Stimulated activated naive CD4-positive, alpha-beta T cell (primary cell): ENCODE results near the gene SPTB.

Source experiments
- DNase-seq, 6 experiments: peaks; one replicate each; lab custom pipeline; 2025; lab: John Stamatoyannopoulos, UW

Gene SPTB

GRCh38 chr14:64885559-64885958 is 5.9 kb upstream of the SPTB start:
- no peak for DNase-seq

GRCh38 chr14:64880221-64881121 is 764 bp upstream of the SPTB start:
- peak; percentile 23 to 59 (median 50) for DNase-seq

- DNase-seq, result no peak
Measured at GRCh38 chr14:64878837-64879634, 671 bp downstream of the SPTB start.

- DNase-seq, result no peak
Measured at GRCh38 chr14:64877846-64878245, 1.9 kb downstream of the SPTB start.

GRCh38 chr14:64875350-64875749 is 4.4 kb downstream of the SPTB start:
- DNase-seq, result no peak

GRCh38 chr14:64873506-64874219 is 6.0 kb downstream of the SPTB start:
- DNase-seq, result no peak

GRCh38 chr14:64871344-64871743 is 8.4 kb downstream of the SPTB start:
- no peak for DNase-seq

GRCh38 chr14:64870160-64870559 is 9.5 kb downstream of the SPTB start:
- no peak for DNase-seq

- DNase-seq, result no peak
Measured at GRCh38 chr14:64868841-64869240, 10.9 kb downstream of the SPTB start.

- no peak for DNase-seq
Measured at GRCh38 chr14:64868379-64868778, 11.3 kb downstream of the SPTB start.

- DNase-seq, result no peak
Measured at GRCh38 chr14:64867182-64867581, 12.5 kb downstream of the SPTB start.

- no peak for DNase-seq
Measured at GRCh38 chr14:64865992-64866391, 13.7 kb downstream of the SPTB start.

- DNase-seq, result no peak
Measured at GRCh38 chr14:64865109-64865508, 14.6 kb downstream of the SPTB start.

GRCh38 chr14:64864258-64864657 is 15.4 kb downstream of the SPTB start:
- DNase-seq, result no peak

- no peak for DNase-seq
Measured at GRCh38 chr14:64861916-64862315, 17.8 kb downstream of the SPTB start.

GRCh38 chr14:64860039-64860438 is 19.7 kb downstream of the SPTB start:
- DNase-seq, result no peak

- DNase-seq, result no peak
Measured at GRCh38 chr14:64857979-64858744, 21.5 kb downstream of the SPTB start.

- DNase-seq, result no peak
Measured at GRCh38 chr14:64856529-64857445, 22.9 kb downstream of the SPTB start.

GRCh38 chr14:64855721-64856528 is 23.8 kb downstream of the SPTB start:
- no peak for DNase-seq
